Renal cortical epithelial cell (primary cell): Measurements from ENCODE around the gene ABR. TPM values are rescaled to one million over a fixed set of nuclear protein-coding genes. Genes with fewer than 3 reads are reported as not detected.

Experiments
- DNase-seq: peaks from one replicate; pipeline ENCODE4 v3.0.0-alpha.2; 2011; ENCODE audit warnings: low read depth
- total RNA-seq: library from RNA; depleted of rRNA; stranded (reverse); fragments of >200 nt; gene quantifications from 2 replicates; pipeline ENCODE4 v1.2.3, GENCODE V29; 2014

Gene ABR
- total RNA-seq, 1 donor from 2014 or later, result 69.1 TPM

DNA sequence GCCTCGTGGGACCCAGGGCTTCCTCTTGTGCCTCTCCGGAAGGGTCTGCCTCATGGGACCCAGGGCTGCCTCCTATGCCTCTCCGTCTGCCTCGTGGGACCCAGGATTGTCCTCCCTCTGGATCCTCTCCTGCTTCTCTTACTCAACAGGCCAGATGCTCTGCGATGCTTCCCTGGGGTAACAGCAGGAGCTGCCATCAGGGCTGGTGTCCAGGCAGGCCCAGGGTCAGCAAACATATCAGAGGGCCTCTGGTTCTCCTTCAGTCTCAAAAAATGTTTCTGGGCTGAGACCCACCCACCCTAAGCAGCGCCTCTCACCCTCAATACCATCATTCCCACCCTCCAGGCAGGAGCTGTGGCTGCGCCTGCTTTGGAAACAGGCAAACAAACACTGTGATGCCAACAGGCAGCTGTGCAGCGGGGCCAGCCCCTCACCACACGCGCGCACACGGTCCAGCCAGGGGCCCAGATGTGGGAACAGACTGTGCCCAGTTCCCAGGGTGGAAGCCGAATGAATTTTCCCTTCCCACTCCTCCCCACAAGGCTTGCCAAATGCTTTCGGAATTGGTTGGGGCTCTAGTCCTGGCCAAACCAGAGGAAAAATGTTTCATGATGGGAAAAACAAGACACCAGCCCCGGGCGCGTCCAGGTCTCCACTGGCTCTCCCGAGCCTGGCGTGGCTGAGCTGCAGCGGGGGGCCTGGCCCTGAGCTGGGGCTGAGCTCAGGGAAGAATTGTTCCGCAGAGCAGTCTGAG is 171.6 kb downstream of the ABR start:
- no peak for DNase-seq

DNA sequence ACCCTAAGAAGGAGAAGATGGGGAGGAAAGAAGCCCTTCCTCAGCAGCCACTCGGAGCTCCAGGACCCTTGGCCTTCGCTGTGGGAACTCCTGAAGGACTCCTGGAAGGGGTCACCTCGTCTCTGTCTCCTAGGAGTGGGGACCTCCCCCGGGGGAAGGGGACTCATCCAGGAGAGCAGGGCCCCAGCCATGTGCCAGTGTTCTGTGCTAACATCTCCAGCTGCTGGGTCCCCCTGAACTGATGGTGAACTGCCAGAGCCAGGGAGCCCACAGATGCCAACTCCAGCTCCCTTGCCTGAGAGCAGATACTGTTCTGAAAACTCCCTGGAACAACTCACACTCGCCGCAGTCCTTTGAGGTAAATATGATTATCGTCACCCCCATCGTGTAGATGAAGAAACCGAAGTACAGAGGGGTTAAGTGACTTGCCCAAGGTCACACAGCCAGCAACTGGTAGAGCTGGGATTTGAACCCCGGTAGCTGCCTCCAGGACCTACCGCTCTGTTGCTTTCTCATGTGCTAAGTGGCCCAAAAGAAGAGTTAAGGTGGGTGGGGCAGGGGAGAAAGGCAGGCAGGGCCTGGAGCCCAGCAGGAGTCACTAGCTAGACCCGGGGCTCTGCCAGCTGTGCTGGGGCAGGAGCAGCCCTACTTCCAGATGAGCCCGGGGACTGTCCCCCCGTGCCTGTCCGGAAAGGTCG is 172.3 kb downstream of the ABR start:
- DNase-seq, result no peak

DNA sequence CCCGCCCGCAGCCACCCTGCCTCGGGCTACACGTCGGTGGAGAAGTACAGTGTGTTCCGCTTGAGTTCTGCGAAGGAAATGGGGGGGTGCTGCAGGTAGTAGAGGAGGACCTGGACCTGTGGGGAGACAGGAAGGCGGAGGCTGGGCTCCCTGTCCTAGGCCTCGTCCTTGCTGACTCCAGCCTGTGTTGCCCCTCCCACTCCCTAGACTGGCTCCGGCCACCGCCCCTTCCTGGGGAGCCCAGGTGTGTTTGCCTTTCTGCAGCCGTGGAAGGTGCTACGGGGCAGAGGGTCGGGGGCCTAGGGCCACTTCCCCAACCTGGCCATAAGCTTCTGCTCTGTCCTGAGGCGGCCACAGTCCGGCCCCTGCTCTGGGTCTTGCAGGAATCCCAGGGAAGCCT is 173.7 kb downstream of the ABR start:
- DNase-seq, result no peak

DNA sequence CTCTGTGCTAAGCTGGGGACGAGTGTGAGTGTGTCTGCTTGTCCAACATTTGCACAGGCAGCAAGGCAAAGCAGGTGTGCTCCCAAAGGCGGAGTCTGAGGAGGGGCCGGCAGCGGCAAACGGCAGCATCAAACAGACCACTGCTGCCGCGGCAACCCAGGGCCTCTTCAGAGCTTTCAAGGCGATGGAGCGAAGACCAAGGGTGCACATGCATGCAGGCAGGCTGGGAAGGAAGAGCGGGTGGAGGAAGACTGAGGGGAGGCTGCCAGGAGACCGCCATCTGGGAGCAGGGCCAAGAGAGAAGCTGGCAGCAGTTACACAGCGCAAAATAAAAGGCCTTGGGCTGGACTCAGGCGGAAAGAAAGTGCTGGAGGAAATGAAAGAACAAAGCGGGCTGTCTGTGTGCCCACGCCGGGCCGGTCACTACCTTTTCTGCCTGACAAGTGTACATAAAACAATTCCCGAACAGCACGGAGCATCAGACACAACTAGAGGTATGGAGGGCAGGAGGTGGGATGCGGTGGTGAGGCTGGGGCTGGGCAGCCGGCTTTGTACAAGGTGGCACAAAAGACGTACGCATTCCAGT is 174.3 kb downstream of the ABR start:
- DNase-seq, result peak; percentile 41

DNA sequence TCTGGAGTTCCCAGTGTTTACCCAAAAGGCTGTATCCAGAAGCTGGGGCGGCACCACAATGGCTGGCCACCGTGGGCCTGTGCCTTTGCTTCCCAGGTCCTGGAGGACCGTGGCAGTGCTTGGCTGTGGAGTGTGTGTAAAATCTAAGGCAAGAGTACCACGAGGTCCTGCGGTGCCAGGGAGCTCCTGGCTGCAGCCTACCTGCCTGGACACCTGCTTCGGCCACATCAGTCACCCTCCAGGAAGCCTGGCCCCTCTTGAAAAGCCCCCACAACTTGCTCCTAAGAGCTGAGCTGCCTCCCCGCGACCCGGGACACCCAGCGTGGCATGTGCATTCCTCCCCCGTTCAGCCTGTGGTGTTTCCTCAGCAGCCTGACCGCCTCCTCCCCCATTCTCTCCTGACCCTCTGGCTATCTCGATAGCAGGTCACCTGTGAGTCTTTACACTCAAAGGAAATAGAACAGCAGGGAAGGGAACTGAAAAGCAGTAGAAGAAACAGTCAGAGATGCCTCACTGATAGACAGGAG is 174.9 kb downstream of the ABR start:
- DNase-seq, result no peak

DNA sequence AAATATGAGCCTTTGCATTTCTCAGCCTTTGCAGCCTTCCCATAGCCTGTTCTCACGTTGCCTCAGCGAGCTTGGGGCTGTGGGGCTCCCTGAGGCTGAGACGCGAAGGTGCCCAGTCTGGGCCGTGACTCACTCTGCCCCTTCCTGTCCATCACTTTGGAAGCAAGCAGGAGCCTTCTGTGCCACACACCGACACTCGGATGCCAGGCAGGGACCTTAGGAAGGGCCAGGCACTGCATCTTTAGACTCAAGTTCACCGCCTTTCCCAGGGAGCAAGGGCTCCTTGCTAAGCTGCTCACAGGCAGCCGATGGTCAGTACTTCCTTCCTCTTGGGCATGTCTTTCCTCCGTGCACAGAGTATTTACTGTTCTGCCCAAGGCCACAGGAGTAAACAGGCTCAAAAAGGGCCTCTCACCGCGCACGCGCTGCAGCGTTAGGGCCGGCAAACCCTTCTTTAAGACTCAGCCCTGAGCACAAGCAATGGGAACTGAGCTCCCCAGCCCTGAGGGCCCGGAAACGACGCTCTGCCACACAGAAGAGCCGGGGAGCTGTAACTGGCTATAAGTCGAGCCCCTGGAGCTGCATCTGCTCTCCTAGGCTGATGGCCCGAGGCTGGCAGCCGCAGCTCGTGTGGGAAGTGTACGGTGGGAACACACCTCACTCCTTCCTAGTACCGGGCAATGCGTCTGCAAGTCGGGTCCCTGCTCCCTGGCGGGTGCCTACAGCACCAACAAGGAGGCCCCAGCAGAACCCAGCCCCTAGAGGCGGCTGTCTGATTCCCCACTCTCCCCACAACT is 175.6 kb downstream of the ABR start:
- no peak for DNase-seq

DNA sequence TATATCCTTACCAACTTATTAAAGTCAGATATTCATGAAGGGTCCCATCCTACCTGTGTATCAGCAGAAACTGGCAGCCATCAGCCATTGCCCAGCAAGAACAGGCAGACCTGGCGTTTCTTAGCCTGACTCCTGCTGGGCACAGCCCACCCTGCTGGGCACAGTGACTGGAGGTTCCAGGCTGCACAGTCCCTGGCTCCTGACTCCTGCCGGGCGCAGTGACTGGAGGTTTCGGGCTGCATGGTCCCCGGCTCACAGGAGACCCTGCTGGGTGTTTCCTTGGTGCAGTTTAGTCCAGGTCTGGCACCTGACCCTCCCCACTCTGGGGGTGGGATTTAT is 176.2 kb downstream of the ABR start:
- no peak for DNase-seq

DNA sequence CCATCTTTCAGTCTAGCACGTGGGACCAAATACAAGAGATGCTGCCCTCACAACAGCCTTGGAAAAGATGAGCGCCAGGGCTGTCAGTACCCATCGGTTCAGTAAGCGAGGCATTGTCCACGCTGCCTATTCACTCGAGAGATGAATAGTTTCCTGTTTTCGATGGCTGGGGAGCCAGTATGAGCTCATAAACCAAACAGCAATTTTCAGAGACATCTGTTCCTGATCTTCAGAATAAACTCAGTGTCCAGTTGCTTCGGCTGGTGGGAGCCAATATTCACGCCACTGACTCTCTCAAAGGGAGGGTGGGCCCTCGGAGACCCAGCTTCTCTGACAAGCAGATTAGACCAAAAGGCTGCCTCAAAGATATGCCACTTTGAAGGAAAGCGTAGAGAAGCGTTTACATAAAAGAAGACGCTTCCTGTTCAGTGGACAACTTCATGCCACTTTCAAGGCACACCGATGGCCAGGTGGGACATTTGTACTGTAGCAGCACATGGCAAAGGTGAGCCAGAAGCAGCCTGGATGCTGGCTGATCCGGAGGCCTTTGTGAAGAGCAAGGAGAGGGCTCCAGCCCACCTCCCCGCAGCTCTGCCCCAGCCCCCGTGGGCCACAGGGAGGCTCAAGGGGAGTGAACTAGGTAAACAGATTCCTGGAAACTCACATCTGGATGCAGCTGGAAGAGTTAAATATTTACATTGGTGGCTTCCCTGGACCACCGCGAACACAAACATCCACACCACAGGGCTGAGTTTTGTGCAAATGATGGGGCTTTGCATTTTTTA is 176.8 kb downstream of the ABR start:
- DNase-seq, result no peak

DNA sequence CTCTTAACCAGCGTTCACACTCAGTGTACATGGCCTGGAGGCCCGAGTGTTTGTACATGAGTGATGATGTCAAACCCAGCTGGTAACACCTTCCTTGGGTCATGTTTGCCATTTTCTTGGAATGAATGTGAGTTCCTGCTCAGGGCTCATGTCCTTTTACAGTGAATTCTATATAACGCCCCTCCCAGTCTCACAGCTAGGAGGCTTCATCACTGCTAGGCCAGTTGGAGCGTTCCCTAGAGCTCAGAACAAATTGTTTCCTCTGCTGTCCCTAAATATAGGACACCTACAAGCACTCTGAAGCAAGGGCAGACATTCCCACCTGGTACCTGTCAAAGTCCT is 177.4 kb downstream of the ABR start:
- DNase-seq, result no peak

DNA sequence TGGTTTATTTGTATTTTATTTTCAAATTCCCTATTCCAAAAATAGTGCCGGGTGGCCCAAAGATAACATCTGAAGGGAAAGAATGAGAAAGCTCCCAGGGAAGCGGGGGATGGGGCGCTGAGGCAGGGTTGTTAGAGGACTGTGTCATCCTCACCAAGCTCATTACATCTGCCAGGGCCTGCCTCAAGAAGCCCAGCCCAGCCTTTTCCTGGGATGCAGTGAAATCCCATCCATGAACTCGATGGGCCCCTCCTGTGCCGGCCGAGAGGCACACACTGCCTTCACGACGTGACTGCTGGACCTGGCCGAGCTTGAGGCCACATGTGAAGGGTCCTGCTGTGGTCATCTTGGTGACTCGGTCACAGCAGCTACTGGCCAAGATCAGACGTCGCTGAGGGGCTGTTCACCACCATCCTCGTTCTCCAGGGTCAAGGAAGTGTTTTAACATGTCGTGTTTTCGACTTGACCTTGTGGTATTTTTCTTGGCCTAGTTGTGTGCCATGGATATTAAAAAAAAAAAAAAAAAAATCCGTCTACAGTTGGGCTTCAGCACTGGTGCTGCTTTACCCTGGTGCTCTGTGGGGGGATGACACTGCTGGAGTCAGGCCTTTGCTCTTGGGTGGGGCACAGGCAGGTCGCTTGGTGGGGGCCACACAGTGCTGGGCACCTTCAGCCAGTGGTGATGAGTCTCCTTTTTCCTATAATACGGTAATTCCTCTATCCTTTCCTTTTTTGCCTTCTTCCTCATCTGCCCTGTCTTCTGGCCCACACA is 178.0 kb downstream of the ABR start:
- no peak for DNase-seq

DNA sequence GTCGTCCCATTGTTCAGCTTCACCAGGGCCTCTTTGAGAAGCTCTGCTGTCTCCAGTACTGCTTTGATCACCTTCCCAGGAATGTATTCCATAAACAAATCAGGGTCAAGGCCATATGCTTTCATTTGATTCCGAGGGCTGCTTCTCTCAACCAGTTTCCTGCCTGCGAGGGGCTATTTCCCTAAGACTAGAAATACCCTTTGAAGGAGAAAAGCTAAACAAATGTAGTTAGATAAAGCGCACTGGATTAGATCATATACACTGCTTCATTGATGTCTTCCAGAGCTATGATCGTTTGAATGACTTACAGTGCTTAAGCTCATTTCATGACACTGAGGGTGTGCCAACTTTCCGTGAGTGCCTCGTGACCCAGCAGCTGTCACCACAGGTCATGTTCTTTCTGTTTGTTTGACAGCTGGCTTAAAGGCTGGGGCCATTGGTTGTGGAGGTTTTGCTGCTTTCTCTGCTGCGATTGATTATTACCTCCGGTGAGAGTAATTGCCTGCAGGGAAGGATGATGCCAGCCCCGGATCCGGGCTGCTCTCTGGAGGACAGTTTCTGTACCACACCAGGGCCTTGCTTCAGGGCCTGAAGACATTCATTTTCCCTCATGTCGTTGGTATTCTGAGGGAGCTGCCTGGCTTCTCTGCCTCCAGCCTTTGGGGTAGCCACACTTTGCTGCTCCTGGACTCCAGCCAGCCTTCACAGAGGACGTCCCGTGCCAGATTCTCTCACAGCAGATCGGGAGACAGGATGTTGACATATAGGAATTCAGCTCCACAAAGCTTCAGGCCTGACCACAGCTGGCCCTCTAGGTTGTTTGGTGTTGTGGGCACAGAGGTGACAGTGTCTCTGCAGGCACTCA is 179.0 kb downstream of the ABR start:
- no peak for DNase-seq

DNA sequence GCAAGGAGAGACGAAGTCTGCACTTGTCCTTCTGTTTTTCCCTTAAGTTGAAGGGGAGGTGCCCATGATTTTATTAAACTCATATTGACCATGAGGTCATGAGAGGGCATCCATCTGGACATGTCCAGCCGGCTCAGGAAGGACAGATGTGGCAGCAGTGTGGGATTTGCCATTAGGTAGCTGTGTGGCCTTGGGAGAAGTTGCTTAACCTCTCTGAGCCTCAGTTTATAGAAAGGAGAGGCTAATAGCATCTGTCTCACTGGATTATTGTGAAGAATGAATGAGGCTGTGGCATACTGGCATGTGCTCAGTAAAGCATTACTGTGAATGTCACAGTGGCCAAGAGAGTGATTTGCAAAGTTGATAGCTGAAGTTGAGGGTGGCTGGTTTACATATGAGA is 181.7 kb downstream of the ABR start:
- no peak for DNase-seq

DNA sequence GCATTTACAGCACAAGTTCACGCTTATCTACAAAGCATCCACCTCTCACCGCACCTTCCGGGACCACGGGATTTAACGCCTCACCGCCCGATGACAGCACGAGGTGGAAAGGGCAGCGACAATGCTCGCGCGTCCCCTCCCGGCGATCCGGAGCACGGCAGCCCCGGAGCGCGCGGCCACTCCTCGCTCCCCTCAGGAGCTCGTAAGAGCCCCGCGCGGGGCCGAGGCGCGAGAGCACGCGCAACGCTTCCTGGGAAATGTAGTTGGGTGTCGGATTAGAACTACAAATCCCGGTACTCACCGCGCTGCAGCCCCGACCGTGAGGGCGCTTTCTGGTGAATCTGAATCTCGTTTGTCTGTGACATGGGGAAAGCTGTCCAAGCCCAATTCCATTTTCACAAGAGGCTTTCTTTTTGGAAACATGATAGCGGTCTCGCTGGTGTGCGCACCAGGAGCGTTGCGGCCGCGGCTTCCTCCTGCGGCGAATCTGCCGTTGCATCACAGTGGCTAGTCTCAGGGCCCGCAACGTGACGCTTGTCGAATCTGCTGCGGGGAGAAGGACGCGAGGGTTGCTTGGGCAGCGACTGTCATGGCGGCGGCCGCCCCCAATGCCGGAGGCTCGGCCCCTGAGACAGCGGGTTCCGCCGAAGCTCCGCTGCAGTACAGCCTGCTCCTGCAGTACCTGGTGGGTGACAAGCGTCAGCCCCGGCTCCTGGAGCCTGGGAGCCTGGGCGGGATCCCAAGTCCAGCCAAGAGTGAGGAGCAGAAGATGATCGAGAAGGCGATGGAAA is 183.0 kb downstream of the ABR start, which contains the start of gene TIMM22:
Gene TIMM22, plus strand, starts transcription at position 576 of the 791 bp plus-strand sequence. Its CDS starts 14 bp downstream, at position 590.
- peak; percentile 89 for DNase-seq

DNA sequence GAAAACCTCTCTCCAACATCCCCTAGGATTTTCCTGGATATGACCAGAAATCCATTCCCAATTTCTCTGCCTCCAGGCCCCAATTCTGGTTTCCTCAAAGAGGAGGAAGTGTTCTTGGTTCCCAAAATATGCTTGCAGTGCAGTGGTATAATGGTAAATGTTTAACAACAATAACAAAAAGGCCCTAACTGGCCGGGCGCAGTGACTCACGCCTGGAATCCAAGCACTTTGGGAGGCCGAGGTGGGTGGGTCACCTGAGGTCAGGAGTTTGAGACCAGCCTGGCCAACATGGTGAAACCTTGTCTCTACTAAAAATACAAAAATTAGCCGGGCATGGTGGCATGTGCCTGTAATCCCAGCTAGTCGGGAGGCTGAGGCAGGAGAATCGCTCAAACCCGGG is 184.5 kb downstream of the ABR start:
- DNase-seq, result peak; percentile 90

DNA sequence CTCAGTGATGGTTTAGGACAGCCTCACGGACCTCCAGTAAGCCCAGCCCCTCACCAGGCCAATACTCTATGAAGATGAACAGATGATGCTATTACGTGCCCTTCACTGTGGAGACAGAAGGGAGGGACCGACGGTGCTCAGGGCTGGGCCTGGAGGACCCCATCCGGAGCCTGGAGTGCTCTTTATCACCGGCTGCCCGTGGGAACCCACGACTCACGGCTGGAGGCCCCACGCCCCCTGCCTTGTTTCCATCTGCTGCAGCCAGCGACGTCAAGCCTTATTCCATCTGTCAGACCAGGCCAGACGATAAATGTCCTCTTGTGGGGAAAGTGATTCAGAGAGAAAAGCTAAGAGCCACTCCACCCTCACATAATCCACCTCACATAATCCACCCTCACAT is 186.8 kb downstream of the ABR start:
- no peak for DNase-seq

DNA sequence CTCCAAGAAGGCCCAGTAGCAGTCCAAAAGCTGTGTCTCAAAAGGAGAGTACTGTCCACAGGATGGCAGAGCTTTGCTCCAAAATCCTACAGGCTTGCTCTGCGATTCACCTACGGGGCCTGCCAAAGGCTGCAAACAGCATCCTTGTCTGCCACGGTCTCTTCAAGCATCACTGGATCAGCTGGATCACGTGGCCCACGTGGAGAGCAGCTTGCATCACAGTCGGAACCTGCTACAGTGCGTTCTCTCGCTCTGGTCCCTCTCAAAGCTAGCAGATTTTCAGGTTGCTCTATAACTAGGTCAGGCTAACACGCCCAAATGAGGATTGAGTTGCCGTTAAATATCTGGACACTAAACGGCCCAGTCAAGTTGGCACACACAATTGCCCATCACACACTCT is 191.2 kb downstream of the ABR start:
- no peak for DNase-seq

DNA sequence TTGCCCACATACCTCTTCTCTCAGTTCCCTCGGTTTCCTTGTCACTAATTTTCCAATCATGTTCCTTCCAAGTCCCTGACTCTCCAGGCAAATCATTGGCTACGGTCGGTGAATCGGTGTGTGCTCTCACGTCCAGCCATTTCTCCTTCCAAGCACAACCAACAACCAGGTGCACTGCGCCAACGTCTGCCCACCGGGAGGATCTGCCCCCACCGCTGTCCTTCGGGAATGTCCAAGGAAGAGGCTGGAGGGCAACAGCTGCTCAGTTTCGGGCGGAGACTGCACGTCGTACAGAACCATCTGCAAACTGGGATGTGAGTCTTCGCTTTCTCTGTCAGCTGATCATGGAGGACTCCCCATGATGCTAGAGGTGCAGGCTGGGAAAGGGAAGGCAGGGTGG is 191.8 kb downstream of the ABR start:
- DNase-seq, result no peak

DNA sequence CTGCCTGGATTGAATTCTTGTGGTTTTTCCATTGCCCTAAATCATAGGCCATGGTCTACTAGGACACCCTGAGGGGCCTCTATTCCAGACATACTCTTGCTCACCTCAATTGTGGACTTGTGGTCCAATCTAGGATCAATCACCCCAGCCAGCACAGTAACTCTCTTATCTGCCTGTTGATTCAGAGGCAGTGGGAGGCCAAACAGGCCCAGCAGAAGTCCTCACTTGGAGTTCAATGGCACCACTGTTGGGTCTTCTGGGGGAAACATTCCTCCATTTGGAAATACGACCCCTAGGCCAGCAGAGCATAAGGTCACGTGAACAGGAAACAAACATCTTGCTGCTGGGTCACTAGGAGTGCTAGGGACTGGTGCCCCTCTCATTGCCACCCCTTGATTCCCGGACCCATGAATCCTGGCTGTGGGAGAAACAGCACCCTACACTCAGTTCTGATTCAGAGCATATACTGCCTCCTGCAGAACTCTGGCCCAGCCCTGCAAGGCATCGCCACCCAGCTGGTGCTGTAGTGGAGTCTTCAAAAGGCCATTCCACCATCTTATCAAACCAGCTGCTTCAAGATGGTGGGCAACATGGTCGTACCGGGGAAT is 193.4 kb downstream of the ABR start:
- DNase-seq, result no peak
